Trophoblast cell (in vitro differentiated cells and primary cell): ENCODE results near the gene PCNX1.

ENCODE experiments used
- DNase-seq, 2 donors: peaks; one replicate each; pipeline ENCODE4 v3.0.0-alpha.2; 2016
- H2AFZ ChIP-seq: 2 replicates; pipeline ENCODE4 v1.6.1; 2013; ENCODE audit warnings: low read length, moderate library complexity, mild to moderate bottlenecking; ENCODE audit not compliant: insufficient read depth, poor library complexity
- H2AK5ac ChIP-seq: 2 replicates; pipeline ENCODE4 v1.6.1; 2013; ENCODE audit warnings: mild to moderate bottlenecking, low read length
- H2BK120ac ChIP-seq: 2 replicates; pipeline ENCODE4 v1.6.1; 2013; ENCODE audit warnings: low read length, mild to moderate bottlenecking, moderate library complexity; ENCODE audit not compliant: insufficient read depth, poor library complexity
- H2BK12ac ChIP-seq: 2 replicates; pipeline ENCODE4 v1.6.1; 2013; ENCODE audit warnings: mild to moderate bottlenecking, low read length, moderate library complexity
- H2BK5ac ChIP-seq: 2 replicates; pipeline ENCODE4 v1.6.1; 2013; ENCODE audit warnings: low read length, low read depth, moderate library complexity, mild to moderate bottlenecking; ENCODE audit not compliant: poor library complexity
- H3K14ac ChIP-seq: 2 replicates; pipeline ENCODE4 v1.6.1; 2013; ENCODE audit warnings: mild to moderate bottlenecking, low read length
- H3K18ac ChIP-seq: 2 replicates; pipeline ENCODE4 v1.6.1; 2013; ENCODE audit warnings: mild to moderate bottlenecking, low read length
- H3K23ac ChIP-seq: 2 replicates; pipeline ENCODE4 v1.6.1; 2013; ENCODE audit warnings: low read length
- H3K27ac ChIP-seq: 2 replicates; pipeline ENCODE4 v1.5.1; 2013; ENCODE audit warnings: low read depth, mild to moderate bottlenecking, inconsistent platforms, low read length, moderate library complexity
- H3K27me3 ChIP-seq: 2 replicates; pipeline ENCODE4 v1.6.1; 2013; ENCODE audit warnings: inconsistent platforms, mild to moderate bottlenecking, low read length, moderate library complexity; ENCODE audit not compliant: insufficient read depth
- H3K36me3 ChIP-seq, 2 experiments: 1 replicate in 1 of 2; 2 replicates in 1 of 2; pipeline ENCODE4 v1.6.1; 2013; ENCODE audit warnings: low read length in 2 of 2, mild to moderate bottlenecking in 2 of 2, moderate library complexity in 1 of 2; ENCODE audit not compliant: insufficient read depth in 2 of 2, control insufficient read depth in 1 of 2
- H3K4ac ChIP-seq: 2 replicates; pipeline ENCODE4 v1.6.1; 2013; ENCODE audit warnings: low read depth, mild to moderate bottlenecking, low read length, moderate library complexity
- H3K4me1 ChIP-seq, 2 experiments: 1 replicate in 1 of 2; 2 replicates in 1 of 2; pipeline ENCODE4 v1.6.1; 2013; ENCODE audit warnings: low read length in 2 of 2, mild to moderate bottlenecking in 2 of 2, moderate library complexity in 1 of 2; ENCODE audit not compliant: insufficient read depth in 2 of 2, control insufficient read depth in 1 of 2
- H3K4me2 ChIP-seq: 2 replicates; pipeline ENCODE4 v1.6.1; 2013; ENCODE audit warnings: inconsistent platforms, mild to moderate bottlenecking, low read length, moderate library complexity
- H3K4me3 ChIP-seq: 2 replicates; pipeline ENCODE4 v1.5.1; 2013; ENCODE audit warnings: mild to moderate bottlenecking, low read depth, low read length, inconsistent platforms
- H3K79me1 ChIP-seq: one replicate; pipeline ENCODE4 v1.6.1; 2013; ENCODE audit warnings: low read length
- H3K79me2 ChIP-seq: 2 replicates; pipeline ENCODE4 v1.6.1; 2013; ENCODE audit warnings: low read length, mild to moderate bottlenecking; ENCODE audit not compliant: control insufficient read depth, insufficient read depth, poor library complexity
- H3K9ac ChIP-seq: 2 replicates; pipeline ENCODE4 v1.6.1; 2013; ENCODE audit warnings: mild to moderate bottlenecking, low read length
- H3K9me3 ChIP-seq: 2 replicates; pipeline ENCODE4 v1.6.1; 2013; ENCODE audit warnings: low read depth, mild to moderate bottlenecking, control low read depth, inconsistent platforms, low read length; ENCODE audit not compliant: insufficient read depth
- H4K12ac ChIP-seq: 2 replicates; pipeline ENCODE4 v1.6.1; 2013; ENCODE audit warnings: low read depth, mild to moderate bottlenecking, low read length, moderate library complexity
- H4K8ac ChIP-seq: 2 replicates; pipeline ENCODE4 v1.6.1; 2013; ENCODE audit warnings: low read depth, mild to moderate bottlenecking, low read length, moderate library complexity
- H4K91ac ChIP-seq: one replicate; pipeline ENCODE4 v1.6.1; 2013; ENCODE audit warnings: low read depth, mild to moderate bottlenecking, low read length, moderate library complexity
- WGBS: extraction: QIAGEN DNeasy Blood & Tissue Kit; methylation state at CpG from one replicate; pipeline ENCODE4 v1.1.7; 2013; ENCODE audit warnings: missing lambda C conversion rate; ENCODE audit not compliant: insufficient read length, insufficient coverage; ENCODE audit errors: extremely low coverage; 5-methylcytosine and 5-hydroxymethylcytosine counted together

PCNX1 gene

DNA sequence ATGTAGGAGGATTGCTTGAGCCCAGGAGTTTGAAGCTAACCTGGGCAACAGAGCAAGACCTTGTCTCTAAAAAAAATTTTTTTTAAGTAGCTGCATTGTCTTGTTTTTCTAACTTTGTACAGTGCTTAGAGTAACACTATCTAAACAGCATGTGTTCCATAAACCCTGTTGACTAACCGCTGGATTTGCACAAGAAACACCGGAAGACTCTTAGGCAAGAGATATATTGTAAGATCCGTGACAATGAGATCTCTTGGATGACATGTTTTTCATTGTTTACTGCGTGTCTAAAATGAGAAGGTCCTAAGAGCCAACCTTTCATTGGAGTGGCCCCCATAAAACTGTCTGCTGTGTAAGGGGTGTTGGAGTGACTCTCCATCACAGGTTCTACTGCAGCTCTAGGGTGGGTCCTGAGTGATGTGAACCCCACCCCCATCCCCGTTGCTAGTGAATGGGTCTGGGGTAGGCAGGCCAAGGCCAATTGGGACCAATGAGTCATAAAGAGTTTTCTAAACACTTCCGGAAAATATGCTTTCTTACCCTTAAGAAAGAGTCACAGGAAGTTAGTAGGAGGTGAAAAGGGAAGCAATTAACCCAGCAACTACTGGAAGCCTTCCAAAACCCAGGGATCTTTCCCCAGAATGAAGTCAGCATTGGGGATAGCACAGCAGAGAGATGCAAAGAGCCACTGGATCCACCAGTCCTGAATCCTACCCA lies 24.3 kb upstream of the PCNX1 start:
- no CpG with 5 or more reads among the region's 6 CpGs for WGBS

DNA sequence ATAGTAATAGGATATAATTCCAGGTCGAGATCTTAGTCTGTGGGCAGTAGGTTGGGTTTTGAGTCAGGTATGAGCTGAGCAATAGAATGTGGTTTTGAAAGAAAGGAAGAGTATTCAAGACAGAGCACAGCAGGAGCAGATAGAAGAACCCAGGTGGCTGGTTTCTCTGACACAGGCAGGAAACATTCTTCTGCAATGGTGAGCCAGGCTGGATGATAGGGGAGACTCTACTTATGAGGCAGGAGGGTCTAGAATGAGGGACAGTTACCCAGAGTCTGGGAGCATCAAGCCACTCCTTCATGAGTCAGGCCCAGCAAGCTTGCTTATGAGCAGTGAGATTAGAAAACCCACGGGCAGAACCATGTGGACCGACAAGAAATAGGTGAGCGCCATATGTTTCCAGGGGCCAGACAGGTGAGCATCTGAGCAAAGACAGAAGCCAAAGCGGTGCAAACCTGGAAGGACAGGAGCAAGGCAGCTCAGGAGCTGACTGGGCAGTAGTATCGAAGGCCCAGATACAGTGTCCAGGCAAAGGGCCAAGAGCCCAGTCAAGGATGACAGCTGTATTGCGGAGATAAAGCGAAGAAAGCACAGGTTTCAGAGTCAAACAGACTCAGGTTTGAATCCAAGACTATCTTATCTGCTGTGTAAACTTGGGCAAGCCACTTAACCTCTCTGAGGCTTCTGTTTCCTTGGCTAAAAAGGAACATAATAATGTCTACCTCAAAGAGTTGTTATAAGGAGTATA lies 22.5 kb upstream of the PCNX1 start:
- Histone ChIP-seq H3K9me3 (no peaks in the 10 kb centered on the region), H2AFZ (no peak overlapping the region), H3K27me3 (peaks cover 2% of the 10 kb centered on the region), H3K4me3 (no peak overlapping the region), H2BK120ac (no peak overlapping the region), H4K91ac (peak overlapping the region; percentile 28), H3K27ac (no peak overlapping the region), H3K79me1 (no peaks in the 10 kb centered on the region), H3K23ac (no peak overlapping the region), H3K14ac (no peak overlapping the region), H2BK12ac (peak overlapping the region; percentile 54), H3K4ac (no peak overlapping the region), H2BK5ac (no peak overlapping the region), H3K36me3 (no peaks in the 10 kb centered on the region), H4K12ac (no peak overlapping the region), H3K9ac (no peak overlapping the region), H2AK5ac (no peak overlapping the region), H3K18ac (no peak overlapping the region), H3K4me1 (peaks cover 2 to 5% of the 10 kb centered on the region in 2 experiments), H4K8ac (no peak overlapping the region), H3K79me2 (no peaks in the 10 kb centered on the region), H3K4me2 (no peak overlapping the region)
- DNase-seq: no peak
- WGBS: no CpG with 5 or more reads among the region's 8 CpGs

More for the DNA sequence above, 24.3 kb upstream of the PCNX1 start:
- Histone ChIP-seq H2AFZ (no peak overlapping the region), H3K23ac (no peak overlapping the region), H3K27ac (no peak overlapping the region), H3K9me3 (no peaks in the 10 kb centered on the region), H3K4me3 (no peak overlapping the region), H3K4me2 (no peak overlapping the region), H3K4ac (no peak overlapping the region), H3K4me1 (peaks cover 2 to 5% of the 10 kb centered on the region in 2 experiments), H2BK12ac (no peak overlapping the region), H3K36me3 (no peaks in the 10 kb centered on the region), H3K14ac (no peak overlapping the region), H3K79me2 (no peaks in the 10 kb centered on the region), H3K18ac (no peak overlapping the region), H3K79me1 (no peaks in the 10 kb centered on the region), H4K8ac (no peak overlapping the region), H2BK120ac (no peak overlapping the region), H3K27me3 (peaks cover 2% of the 10 kb centered on the region), H2AK5ac (no peak overlapping the region), H4K91ac (no peak overlapping the region), H2BK5ac (no peak overlapping the region), H4K12ac (no peak overlapping the region), H3K9ac (no peak overlapping the region)
- no peak for DNase-seq

DNA sequence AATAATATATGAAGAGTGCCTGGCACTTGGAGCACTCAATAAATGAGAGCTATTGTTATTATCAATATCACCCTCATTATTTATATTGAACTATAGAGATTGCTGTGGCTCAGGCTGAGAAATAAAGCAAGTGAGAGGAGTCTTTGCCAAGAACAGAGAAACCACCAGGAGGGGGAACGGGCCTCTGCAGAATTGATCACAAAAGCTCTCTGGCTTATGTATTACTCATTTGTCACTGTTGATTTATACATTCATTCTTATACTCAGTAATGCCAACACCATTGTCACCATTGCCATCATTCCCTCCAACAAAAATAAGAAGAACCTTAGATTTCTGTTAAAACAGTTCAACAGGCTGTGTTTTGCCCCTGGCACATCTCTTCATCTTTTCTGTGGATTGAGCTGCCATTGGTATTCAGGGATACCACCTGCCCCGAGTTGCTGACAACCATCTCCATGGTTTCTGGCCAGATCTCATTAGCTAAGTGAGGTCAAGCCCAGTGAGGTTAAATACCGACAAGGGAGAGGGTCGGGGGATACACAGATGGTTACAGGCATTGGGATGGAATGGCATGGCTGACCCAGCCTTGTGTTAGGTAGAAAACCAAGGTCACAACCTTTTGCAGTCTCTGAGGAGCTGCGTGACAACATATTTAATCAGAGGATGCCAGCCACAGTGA lies 21.8 kb upstream of the PCNX1 start:
- H3K9me3 ChIP-seq: no peaks in the 10 kb centered on the region
- H4K12ac ChIP-seq: no peak overlapping the region
- H3K79me1 ChIP-seq: no peaks in the 10 kb centered on the region
- H3K4me2 ChIP-seq: no peak overlapping the region
- no peak overlapping the region for H2BK120ac ChIP-seq
- DNase-seq: no peak
- H3K4me3 ChIP-seq: no peak overlapping the region
- no peak overlapping the region for H2AK5ac ChIP-seq
- peaks cover 2% of the 10 kb centered on the region for H3K27me3 ChIP-seq
- H3K23ac ChIP-seq: no peak overlapping the region
- no peak overlapping the region for H3K4ac ChIP-seq
- H3K18ac ChIP-seq: no peak overlapping the region
- no peak overlapping the region for H3K9ac ChIP-seq
- H4K91ac ChIP-seq: no peak overlapping the region
- H3K27ac ChIP-seq: no peak overlapping the region
- H3K79me2 ChIP-seq: no peaks in the 10 kb centered on the region
- no peak overlapping the region for H2AFZ ChIP-seq
- no peak overlapping the region for H4K8ac ChIP-seq
- no CpG with 5 or more reads among the region's 5 CpGs for WGBS
- H3K14ac ChIP-seq: no peak overlapping the region
- H2BK12ac ChIP-seq: no peak overlapping the region
- H2BK5ac ChIP-seq: no peak overlapping the region
- H3K36me3 ChIP-seq: no peaks in the 10 kb centered on the region
- H3K4me1 ChIP-seq: peaks cover 2 to 5% of the 10 kb centered on the region in 2 experiments

DNA sequence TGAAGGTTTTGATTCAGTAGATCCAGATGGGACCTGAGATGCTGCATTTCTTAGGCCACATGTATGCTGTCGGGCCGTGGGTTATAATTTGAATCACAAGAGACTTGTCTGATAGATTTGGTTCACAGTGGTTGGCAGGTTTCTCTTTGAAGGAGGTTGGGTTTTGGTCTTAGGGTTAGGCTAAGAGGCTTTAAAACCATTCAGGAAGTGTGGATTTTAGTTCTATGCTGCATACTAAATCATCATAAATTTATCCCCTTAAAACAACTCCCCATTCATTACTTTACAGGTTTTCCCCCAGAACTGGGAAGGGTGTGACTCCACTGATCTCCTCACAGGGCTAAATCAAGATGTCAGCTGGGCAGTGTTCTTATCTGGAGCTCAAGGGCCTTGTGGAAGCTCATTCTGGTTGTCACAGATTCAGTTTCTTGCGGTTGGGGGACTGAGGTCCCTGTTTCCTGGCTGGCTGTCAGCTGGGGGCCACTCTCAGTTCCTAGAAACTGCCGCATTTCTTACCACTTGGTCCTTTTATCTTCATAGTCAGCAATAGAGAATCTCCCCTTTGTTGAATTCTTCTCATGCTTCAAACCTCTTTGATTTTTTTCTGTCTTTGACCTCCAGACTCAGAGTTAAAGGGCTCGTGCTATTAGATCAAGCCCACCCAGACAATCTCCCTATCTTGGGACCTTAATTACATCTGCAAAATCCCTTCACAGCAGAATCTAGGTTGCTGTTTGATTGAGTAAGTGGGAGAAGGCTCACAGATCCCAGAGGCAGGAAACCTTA lies 20.6 kb upstream of the PCNX1 start:
- Histone ChIP-seq H4K91ac (no peak overlapping the region), H2BK12ac (no peak overlapping the region), H2BK5ac (no peak overlapping the region), H4K8ac (no peak overlapping the region), H3K14ac (no peak overlapping the region), H3K36me3 (no peaks in the 10 kb centered on the region), H3K23ac (no peak overlapping the region), H3K18ac (no peak overlapping the region), H4K12ac (no peak overlapping the region), H3K4me1 (peaks cover 2 to 6% of the 10 kb centered on the region in 2 experiments), H3K79me1 (no peaks in the 10 kb centered on the region), H3K9me3 (no peaks in the 10 kb centered on the region), H3K4ac (no peak overlapping the region), H2AFZ (no peak overlapping the region), H3K27ac (no peak overlapping the region), H2AK5ac (no peak overlapping the region), H3K4me2 (no peak overlapping the region), H3K9ac (no peak overlapping the region), H3K27me3 (peaks cover 2% of the 10 kb centered on the region), H3K4me3 (no peak overlapping the region), H2BK120ac (no peak overlapping the region), H3K79me2 (no peaks in the 10 kb centered on the region)
- WGBS: no CpG with 5 or more reads among the region's 5 CpGs
- no peak for DNase-seq
